HK-2 (cell line): ENCODE measurements around the gene WIPI1.
A peak's percentile ranks its signal among the peaks of the same experiment; 100 is the strongest.
"Not testable (repeated sequence)": the region's sequence is repeated elsewhere in the genome, so short reads cannot be mapped to it uniquely, and the experiment has no call there.

Experiments used
- DNase-seq: peaks from one replicate; pipeline ENCODE4 v3.0.0-alpha.2; 2018; ENCODE audit not compliant: unreplicated experiment

Gene WIPI1

DNA sequence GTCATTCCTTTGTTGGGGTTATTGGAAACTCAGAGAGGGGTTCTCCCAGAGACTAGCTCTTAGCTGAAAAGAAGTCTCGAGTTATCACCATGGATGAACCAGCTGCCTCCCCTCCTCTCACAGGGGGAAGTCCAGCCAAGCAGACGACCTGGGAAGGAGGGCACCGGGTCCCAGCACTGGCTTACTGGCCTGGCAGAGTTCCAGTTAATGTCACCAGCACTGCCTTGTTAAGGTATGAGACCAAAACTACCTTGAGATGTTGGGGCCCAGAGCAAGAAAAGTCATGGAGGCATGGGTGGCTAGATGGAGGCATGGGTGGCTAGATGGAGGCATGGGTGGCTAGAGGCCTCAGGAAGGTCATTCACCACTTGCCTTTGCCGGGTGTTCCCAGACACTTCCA lies 72.4 kb downstream of the WIPI1 start:
- no peak for DNase-seq

DNA sequence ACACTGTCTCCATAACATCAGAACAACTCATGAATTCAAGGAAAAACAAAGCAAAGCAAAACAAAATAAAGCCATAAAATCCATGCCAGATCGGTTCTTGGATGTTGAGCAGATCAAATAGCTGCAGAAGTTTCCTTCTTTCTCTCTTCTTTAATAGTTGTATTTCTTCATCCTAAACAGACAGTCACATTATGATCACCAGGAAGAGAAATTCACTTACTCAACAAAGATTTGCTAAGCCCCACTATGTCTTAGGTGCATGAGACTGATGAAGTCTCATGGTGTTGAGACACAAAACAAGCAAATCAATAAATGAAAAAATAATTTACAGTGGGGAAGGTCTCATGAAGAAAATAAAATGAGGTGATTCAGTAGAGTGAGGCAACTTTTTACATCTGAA lies 72.8 kb downstream of the WIPI1 start:
- DNase-seq, result no peak

DNA sequence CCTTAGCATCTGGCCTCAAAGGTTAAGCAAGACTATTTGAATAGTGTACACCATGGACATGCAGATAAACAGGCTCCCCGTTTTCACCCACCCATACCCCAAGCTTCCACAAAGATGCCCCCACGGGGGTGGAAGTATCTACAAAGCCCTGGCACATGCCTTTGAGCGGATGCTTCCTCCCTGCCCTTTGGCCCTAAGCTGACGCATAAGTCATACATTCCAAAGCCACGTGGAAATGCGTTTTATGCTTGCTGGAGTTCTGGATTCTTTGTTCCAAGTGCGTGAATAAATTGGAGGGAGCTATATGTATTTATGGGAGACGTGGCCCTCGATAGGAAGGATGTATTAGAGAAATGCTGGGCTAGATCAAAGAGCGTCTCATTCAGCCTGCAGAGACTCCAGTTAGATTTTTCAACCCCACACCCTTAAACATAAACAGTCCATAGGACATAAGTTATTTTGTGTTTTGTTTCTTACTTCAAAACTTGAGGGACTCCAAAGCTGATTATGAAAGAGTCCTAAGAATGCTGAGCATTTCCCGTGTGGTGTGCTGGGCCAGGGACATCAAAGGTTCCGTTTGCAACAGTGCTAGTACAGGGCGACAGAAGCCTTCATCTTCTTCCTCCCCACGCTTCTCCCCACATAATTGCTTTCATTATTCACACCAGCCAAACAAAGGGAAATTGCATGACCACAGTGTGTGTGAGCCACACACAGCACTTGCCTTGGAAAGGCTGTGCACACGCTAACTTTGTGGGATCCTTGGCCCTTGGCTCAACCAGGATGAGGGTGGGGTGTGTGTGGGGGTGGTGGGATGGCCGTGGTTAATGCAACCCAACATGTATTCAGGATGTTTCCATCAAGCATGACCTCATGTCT lies 73.6 kb downstream of the WIPI1 start:
- peak; percentile 51 for DNase-seq

DNA sequence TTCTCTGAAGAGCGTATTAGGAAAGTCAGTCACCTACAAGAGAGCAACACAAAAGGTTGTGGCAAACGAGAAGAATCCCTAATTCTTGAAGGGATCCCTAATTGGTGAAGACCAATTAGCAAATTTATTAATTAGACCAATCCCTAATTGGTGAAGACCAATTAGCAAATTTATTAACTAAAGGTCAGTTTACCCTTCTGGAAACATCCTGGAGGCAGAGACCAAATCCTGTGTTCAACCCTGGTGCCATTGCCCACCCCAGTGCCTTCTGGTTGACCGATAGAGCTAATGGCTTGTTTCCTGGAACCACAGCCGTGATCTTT lies 74.2 kb downstream of the WIPI1 start:
- no peak for DNase-seq

DNA sequence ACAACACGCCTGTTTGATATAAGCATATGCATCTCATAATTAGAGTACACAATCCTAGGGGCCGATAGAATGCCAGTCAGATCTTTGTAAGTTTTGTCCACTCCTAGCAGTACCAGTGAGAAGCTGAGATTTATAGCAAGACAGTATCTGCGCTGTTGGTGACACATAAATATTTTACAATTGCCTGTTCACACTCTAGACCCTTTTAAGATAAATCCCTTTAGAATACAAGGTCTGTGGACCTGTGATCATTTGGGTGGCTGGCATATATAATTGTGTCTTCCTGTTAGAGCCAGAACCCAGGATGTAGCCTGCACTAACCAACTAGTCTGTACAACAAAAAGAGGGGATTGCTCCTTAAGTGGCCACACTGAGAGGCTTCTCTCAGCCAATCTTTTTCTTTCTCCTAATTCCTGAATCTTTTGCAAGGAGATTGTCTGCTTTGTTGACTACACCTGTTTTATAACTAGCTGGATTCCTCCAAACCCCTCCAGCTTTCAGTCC lies 74.7 kb downstream of the WIPI1 start:
- no peak for DNase-seq

DNA sequence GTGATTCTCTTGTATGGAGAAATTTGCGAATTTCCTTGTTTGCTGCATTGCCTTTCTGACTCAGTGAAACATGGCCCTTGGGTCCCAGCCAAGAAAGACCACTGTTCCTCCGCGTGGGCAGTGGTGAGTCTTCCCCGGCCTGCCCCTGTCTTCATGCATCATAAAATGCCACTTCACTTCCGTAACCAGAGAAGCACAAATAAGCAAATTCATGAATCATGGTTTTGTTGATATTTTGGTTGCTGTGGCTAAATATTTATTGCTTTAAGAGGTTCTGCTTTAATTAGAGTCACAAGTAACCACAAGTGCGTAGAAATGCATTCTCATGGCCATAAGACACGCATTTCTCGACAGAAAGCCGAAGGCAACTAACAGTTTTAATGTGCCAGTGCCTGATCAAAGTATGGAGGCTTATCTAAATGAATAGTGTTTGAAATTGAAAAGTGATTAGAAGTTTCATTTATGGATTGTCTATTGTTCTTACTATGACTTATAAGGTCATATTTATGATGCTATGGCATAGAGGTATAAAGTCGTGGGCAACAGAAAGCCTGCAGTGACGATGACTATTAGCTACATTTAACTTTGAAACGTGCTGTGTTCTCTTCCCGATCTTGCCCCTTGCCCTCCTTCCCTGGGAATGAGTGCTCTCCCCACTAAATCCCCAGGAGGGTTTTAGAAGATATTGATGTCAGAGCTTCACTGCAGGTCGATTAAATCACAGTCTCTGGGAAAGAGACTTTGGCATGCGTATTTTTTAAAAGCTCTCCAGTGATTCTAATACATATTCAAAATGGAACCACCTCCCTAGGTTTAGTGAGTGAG lies 76.0 kb downstream of the WIPI1 start:
- peak; percentile 58 for DNase-seq

DNA sequence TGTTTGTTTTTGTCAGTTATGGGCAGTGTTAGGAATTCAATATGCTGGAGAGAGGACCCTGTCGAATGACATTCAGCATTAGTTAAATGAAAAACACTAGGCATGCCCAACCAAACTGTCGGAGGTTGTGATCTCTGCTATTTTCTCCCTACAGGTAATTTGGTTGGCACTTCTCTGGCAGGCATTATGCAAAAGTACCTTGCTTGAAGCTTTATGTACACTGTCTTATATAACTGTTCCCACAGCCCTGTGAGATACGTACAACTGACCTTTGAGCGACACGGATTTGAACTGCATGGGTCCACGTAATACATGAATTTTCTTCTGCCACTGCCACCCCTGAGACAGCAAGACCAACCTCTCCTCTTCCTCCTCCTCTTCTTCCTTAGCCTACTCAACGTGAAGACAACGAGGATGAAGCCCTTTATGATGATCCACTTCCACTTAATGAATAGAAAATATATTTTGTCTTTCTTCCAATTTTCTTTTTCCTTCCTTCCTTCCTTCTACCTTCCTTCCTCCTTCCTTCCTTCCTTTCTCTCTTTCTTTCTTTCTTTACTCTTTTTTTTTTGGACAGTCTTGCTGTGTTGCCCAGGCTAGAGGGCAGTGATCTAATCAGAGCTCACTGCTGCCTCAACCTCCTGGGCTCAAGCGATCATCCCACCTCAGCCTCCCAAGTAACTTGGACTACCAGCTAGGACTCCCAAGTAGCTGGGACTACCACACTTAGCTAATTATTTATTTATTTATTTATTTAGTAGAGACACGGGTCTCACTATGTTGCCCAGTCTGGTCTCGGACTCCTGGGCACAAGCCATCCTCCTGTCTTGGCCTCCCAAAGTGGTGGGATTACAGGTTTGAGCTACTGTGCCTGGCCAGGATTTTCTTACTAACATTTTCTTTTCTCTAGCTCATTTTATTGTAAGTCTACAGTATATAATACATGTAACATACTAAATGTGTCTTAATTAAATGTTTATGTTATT lies 77.3 kb downstream of the WIPI1 start:
- DNase-seq, result no peak

DNA sequence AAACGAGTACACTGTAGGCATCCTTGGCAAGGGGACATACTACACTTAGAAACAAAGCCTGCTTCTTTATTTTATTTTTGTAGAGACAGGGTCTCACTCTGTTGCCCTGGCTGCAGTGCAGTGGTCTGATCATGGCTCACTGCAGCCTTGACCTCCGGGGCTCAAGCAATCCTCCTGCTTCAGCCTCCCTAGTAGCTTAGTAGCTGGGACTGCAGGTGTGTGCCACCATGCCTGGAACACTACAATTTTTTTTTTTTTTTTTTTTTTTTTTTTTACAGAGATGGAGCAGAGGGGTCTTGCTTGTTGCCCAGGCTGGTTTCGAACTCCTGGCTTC lies 78.2 kb downstream of the WIPI1 start:
- DNase-seq, result no peak

DNA sequence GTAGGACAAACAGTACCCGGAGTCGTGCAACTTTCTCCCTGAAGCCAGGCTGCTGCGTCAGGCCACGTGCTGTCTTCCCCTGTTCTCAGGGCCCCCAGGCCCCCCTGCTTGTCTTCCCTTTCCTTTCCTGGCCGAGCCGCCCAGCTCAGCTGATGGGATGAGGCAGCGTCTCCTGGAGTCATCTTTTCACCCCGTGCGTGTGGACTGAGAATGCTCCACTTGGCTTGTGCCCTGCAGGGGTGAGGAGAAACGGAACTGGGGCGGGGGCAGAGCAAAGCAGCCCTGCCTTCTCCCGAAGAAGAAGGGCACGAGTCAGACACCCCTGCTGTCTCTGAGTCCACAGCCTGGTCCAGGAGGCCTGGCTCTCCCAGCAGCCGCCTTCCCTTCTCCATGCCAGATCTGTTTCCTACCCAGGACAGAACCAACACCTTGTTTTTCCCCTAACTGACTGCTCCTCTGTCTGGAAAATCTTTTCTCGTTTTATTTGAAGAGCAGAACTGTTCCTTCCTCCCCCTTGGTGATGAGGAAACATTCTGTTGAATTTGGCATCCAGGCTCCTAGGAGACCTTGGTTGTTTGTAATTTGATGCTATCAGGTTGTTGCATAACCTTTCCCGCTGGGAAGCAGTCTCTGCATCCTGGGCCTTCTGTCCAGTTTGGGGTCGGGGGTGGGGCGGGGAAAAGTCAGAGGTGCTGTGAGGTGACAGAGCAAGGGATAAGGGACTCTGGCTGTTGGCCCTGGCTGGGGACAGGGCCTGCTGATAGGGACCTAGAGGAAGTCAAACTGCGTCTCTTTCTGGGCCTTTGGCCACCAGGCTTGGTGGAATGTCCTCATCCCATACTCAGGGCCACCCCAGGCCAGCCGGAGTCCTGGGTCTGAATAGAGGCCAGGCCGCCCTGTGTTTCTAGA lies 78.8 kb downstream of the WIPI1 start:
- DNase-seq, result peak; percentile 43

DNA sequence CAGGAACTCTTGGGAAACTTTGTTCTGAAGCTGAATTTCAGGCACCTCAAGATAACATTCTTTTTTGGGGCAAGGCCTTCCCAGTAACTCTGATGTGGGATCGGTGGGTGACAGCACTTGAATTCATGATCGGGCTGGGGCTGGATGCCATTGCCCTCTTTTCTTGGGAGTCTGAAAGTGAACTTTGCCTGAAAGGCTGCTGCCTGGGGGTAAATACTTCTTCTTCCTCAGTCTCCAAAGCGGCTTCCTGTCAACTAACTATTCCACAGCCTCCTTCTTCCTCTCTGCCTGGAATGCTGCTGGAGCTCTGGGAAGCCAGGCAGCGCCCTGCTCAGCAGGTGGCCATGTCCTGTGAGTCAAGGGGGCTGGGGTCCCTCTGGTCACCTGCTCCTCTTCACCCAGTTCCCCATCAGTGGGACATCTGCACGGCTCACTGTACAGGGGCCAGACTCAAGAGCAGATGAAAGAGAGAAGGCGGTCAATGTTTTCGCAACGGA lies 79.5 kb downstream of the WIPI1 start:
- DNase-seq, result no peak

DNA sequence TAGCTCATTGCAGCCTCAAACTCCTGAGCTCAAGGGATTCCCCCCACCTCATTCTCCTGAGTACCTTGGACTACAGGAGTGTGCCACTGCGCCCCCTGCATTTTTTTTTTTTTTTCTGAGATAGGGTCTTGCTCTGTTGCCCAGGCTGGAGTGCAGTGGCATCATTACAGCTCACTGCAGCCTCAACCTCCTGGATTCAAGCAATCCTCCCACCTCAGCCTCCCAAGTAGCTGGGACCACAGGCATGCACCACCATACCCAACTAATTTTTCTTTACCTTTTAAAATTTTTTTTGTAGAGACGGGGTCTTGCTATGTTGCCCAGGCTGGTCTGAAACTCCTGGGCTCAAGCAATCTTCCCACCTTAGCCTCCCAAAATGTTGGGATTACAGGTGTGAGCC lies 81.1 kb downstream of the WIPI1 start:
- not testable (repeated sequence) for DNase-seq

DNA sequence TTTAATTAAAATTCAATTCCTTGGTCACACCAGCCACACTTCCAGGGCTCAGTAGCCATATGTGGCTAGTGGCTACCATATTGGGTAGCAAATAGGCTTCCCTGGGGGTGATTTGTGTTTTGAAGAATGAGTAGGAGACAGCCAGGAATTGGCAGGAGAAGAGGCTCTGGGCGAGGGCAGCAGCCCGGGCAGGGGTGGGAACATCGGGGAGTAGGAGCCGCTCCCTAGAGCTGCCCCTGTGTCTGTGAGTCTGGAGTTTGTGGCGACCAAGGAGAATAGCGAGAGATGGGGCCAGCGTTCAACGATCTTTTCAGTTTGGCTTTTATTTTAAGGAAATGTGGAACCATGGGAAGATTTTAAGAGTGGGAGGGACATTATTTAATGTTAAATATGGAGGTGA lies 81.7 kb downstream of the WIPI1 start:
- no peak for DNase-seq
